CD4-positive, alpha-beta T cell treated with Interleukin-17A for 4 hours (primary cell): ENCODE data around the gene ZNF763.
A peak's percentile ranks its signal among the peaks of the same experiment; 100 is the strongest.
"Not testable (repeated sequence)": the region's sequence is repeated elsewhere in the genome, so short reads cannot be mapped to it uniquely, and the experiment has no call there.

Source experiments
- DNase-seq: peaks from one replicate; pipeline ENCODE4 v3.0.0-alpha.2; 2020; ENCODE audit warnings: mixed read lengths

Gene ZNF763

DNA sequence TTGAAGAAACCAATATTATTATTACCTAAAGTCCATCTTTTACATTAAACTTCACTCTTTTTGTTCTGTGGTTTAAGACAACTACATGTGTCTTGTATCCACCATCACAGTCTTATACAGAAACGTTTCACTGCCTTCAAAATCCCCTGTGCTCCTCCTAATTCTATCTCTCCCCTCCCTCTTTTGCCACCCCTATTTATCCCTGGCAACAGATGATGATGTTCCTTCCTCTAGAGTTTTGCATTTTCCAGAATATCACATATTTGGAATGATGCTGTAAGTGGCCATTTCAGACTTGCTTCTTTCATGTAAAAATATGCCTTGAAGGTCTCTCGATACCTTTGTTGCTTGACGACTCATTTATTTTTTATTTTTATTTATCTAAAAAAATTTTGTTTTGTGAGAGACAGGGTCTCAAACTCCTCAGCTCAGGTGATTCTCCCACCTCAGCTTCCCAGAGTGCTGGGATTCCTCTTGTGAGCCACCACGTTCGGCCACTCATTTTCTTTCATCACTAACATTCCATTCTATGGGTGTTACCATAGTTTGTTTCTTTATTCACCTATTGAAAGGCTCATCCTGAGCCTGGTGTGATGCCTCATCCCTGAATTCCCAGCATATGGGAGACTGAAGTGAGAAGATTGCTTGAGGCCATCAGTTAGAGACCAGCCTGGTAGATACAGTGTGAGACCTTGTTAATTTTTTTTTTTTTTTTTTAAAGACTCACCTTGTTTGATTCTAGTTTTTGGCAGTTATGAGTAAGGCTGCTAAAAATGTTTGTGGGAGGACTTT, 8.4 kb downstream of the ZNF763 start:
- DNase-seq: no peak

DNA sequence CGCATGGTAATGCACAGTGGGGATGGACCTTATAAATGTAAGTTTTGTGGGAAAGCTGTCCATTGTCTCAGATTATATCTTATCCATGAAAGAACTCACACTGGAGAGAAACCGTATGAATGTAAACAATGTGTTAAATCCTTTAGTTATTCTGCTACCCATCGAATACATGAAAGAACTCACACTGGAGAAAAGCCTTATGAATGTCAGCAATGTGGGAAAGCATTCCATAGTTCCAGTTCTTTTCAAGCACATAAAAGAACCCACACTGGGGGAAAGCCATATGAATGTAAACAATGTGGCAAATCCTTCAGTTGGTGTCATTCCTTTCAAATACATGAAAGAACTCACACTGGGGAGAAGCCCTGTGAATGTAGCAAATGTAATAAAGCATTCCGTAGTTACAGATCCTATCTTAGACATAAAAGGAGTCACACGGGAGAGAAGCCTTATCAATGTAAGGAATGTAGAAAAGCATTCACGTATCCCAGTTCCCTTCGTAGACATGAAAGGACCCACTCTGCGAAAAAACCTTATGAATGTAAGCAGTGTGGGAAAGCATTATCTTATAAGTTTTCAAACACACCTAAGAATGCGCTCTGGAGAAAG, 13.8 kb downstream of the ZNF763 start:
- DNase-seq: no peak

DNA sequence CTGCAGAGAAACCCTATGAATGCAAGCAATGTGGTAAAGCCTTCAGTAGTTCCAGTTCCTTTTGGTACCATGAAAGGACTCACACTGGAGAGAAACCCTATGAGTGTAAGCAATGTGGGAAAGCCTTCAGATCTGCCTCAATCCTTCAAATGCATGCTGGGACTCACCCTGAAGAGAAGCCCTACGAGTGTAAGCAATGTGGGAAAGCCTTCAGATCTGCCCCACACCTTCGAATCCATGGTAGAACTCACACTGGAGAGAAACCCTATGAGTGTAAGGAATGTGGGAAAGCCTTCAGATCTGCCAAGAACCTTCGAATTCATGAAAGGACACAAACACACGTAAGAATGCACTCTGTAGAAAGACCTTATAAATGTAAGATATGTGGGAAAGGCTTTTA, 14.7 kb downstream of the ZNF763 start:
- DNase-seq: no peak

DNA sequence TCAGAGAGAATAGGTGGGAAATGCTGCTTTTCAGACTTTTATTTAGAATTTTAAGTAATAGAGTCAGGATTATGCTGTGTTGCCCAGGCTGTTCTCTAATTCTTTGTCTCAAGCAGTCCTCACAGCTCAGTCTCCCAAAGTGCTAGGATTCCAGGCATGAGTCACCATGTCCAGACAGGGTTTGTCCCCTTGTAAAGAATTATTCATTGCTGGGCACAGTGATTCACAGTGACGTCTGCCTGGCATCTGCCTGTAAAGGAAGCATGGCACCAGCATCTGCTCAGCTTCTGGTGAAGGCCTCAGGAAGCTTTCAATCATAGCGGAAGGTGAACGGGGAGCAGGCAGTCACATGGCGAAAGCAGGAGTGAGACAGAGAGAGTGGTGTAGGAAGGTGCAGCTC, 17.7 kb downstream of the ZNF763 start:
- DNase-seq: no peak

DNA sequence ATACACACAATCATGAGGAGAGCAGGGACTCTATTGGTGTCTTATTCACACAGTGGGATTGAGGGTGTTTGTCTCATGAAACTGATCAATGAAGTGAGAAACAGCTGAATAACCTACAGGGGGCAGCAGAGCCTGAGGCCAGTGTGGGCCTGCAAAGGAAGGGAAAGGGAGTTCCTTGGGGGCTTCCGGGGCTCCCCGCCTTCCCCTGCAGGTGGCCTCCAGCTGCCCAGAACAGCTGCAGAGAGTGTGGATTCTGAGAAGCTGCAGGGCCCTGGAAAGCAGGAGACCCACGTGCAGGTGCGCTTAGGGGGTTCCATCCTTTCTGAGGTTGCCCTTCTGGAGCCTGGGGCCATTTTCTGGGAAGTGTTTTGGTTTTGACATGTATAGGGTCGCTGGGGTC, 20.1 kb downstream of the ZNF763 start:
- peak; percentile 19 for DNase-seq

DNA sequence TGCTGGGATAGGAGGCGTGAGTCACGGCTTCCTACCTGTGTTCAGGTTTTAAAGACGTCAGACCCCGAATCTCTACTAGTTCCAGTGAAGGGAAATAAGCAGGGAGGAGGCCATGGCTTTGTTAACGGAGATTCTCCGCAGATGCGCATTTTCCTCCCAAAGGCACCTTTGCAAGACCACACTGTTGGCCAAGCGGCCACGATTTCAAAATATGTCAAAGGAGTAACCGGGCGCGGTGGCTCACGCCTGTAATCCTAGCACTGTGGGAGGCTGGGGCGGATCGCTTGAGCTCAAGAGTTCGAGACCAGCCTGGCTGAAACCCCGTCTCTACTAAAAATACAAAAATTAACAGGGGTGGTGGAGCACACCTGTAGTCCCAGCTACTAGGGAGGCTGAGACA, 21.9 kb downstream of the ZNF763 start:
- DNase-seq: no peak

DNA sequence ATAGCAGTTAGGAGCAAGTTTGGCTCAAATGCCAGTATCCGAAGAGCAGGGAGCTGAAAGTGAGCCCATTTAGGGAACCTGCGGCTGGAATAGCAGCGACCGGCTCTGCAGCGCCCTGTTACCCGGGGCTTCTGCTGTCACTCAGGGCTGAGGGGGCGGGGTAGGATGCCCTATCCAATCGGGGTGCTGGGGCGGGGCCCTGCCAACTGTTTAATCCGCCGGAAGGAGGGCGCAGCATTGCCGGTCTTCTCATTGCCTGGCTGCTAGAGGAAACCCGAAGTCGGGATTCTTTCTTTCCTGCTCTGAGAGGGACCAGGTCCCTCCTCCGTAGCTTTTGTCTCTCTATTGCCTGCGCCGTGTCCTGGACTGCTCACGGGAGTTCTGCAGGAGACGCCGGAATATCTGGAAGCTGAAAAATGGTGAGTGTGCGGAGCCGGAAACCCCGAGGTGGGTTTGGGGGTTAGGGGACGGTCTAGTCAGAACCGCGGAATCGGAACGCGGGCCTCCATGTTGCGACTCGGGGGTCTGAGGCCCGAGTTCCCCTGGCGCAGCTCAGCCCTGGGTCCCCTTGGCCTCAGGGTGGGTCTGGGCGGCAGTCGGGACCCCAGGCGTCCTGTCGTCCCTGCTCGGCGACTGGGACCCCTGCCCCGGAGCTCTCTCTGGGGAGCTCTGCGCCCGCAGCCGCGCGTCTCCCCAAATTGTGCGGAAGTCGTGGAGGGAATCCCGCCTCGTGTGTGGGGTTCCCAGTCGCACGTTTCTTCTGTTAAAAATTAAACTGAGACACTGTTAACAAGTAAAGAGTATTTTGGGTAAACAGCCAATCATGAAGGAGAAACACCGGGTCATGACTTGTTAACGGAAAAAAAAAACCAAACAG, 22.8 kb downstream of the ZNF763 start:
- DNase-seq: peak; percentile 96

DNA sequence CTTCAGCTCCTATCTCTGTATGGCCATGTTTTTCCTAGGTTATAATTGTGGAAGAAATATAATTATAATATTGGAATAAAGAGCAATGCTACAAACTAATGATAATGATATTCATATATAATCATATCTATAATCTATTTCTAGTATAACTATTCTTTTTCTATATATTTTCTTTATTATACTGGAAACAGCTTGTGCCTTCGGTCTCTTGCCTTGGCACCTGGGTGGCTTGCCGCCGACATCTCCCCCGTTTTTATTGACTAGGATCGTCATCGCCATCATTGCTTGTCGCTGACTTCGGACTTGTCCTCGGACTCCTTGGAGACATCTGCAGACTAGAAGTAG, 24.2 kb downstream of the ZNF763 start:
- DNase-seq: no peak

DNA sequence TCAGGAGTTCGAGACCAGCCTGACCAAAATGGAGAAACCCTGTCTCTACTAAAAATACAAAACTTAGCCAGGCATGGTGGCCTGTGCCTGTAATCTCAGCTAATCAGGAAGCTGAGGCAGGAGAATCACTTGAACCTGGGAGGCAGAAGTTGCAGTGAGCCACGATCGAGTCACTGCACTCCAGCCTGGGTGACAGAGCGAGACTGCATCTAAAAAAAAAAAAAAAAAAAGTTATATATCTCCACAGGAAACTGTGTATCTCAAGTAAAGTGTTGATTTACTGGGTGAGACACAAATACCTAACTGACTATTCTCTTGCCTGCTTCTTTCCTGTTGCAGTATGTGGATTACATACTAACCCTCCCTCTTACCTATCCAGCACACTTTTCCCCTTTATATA, 27.1 kb downstream of the ZNF763 start:
- DNase-seq: not testable (repeated sequence)

DNA sequence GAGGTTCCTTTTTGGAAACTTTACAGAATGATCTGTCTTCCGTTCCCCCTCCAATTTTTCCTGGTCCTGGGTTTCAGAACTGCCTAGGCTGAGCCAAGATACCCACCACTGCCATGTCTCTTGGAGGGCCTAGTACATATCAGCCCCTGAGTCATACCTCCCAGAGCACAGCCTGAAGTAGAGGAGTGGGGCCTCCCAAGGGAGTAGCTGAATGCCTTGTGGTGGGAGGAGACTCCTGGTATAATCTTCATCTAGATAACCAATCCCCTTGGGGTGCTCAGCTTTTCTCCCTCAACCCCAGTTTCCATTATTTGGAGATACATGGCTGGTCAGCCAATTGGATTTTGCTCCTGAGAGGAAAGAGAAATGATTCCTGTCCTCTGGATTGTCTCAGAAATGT, 30.3 kb downstream of the ZNF763 start:
- no peak for DNase-seq

DNA sequence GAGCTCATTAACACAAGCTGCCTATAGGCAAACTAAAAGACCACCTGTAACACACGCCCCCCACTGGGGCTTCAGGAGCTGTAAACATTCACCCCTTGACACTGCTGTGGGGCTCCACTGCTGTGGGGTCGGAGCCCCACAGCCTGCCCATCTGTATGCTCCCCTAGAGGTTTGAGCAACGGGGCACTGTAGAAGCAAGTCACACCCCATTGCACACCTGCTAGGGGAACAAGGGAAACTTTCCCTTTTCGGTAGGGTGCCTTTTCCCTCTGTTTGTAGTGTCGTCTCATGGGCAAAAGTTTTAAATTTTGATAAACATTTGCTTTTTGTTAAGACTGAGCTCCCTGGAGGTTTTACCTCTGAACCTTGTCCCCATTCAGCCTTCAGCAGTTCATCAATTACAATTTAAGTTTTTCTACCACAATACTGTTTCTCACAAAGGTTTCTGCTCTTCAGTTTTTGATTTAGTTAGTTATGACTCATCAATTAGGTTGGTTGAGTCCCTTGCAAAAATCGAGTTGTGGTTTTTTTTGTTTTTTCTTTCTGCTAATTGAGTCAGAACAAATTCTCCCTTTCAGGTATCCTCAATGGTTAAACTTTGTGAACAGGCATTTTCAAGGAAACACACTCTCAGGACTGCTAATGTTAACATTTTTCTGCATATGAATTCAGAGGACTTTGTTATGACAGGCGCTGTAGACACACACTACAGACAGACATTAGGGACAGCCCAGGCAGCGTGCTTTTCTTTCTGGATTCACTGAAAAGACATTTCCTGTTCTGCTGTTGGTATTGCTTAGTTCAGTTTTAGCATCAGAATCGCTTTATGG, 35.5 kb downstream of the ZNF763 start:
- DNase-seq: no peak

DNA sequence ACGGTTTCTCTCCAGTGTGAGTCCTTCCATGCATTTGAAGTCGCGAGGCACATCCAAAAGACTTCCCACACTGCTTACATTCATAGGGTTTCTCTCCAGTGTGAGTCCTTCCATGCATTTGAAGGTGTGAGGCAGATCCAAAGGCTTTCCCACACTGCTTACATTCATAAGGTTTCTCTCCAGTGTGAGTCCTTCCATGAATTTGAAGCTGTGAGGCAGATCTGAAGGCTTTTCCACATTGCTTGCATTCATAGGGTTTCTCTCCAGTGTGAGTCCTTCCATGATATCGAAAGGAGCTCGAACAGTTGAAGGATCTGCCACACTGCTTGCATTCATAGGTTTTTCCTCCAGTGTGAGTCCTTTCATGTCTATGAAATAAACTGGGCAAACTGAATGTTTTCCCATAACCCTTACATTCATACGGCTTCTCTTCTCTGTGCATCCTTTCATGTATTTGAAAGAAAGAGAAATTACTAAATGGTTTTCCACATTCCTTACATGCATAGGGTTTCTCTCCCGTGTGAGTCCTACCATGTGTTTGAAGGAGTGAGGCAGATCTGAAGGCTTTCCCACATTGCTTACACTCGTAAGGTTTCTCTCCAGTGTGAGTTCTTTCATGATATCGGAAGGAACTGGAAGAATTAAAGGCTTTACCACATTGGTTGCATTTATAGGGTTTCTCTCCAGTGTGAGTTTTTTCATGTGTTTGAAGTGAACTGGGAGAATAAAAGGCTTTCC, 50.3 kb downstream of the ZNF763 start:
- no peak for DNase-seq

DNA sequence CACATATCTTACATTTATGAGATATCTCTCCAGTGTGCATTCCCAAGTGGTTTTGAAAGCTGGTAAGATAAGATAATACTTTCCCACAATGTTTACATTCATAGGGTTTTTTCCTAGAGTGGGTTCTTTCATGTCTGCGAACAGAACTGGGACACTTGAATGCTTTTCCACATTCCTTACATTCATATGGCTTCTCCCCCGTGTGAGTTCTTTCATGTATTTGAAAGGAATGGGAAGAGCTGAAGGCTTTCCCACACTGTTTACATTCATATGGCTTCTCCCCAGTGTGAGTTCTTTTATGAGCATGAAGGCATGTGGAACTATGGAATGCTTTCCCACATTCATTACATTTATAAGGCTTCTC, 50.9 kb downstream of the ZNF763 start:
- no peak for DNase-seq
